ENCODE measurements around the gene FHIT.

GRCh38 chr3:61178167-61178566 lies 73.1 kb downstream of the FHIT start:
- TF ChIP-seq EZH2 (IDR thresholded peaks at IDR 0.05) (no peak), EZH2phosphoT487 (IDR thresholded peaks at IDR 0.05) (no peak)
- TF ChIP-seq, protein P1, sequence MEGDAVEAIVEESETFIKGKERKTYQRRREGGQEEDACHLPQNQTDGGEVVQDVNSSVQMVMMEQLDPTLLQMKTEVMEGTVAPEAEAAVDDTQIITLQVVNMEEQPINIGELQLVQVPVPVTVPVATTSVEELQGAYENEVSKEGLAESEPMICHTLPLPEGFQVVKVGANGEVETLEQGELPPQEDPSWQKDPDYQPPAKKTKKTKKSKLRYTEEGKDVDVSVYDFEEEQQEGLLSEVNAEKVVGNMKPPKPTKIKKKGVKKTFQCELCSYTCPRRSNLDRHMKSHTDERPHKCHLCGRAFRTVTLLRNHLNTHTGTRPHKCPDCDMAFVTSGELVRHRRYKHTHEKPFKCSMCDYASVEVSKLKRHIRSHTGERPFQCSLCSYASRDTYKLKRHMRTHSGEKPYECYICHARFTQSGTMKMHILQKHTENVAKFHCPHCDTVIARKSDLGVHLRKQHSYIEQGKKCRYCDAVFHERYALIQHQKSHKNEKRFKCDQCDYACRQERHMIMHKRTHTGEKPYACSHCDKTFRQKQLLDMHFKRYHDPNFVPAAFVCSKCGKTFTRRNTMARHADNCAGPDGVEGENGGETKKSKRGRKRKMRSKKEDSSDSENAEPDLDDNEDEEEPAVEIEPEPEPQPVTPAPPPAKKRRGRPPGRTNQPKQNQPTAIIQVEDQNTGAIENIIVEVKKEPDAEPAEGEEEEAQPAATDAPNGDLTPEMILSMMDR (IDR thresholded peaks at IDR 0.05), result no peak

All from neural progenitor cell (in vitro differentiated cells).